MCF 10A (cell line): Measurements from ENCODE around the gene NAA25. TPM values are rescaled to one million over a fixed set of nuclear protein-coding genes. Genes with fewer than 3 reads are reported as not detected.
"Not testable (repeated sequence)": the region's sequence is repeated elsewhere in the genome, so short reads cannot be mapped to it uniquely, and the experiment has no call there.

Experiments
- BruUV-seq: library from RNA; stranded (reverse); fragments of 400-500 nt; replicated peaks from 2 replicates; lab custom pipeline; 2021; lab: Mats Ljungman, UMichigan
- CTCF ChIA-PET: fragments of 300-600 bp; sonication (Branson Sonifier 250); formaldehyde crosslinking; extraction: SDS; loops from one replicate; lab custom pipeline; 2021; ENCODE audit warnings: antibody characterized with exemption, inconsistent platforms; lab: Yijun Ruan, JAX
- POLR2A ChIA-PET: fragments of 300-600, 350-650 bp; sonication (Branson Sonifier 250); formaldehyde crosslinking; extraction: SDS; loops from one replicate; lab custom pipeline; 2020; ENCODE audit warnings: antibody characterized with exemption, inconsistent platforms; lab: Yijun Ruan, JAX
- DNase-seq: peaks from one replicate; pipeline ENCODE4 v3.0.0-alpha.2; 2018; ENCODE audit not compliant: unreplicated experiment
- H3K27ac Mint-ChIP-seq: one replicate; pipeline ENCODE4 v1.8.0; 2022; ENCODE audit warnings: mild to moderate bottlenecking, low read depth, mixed read lengths; ENCODE audit not compliant: unreplicated experiment
- H3K27me3 Mint-ChIP-seq: one replicate; pipeline ENCODE4 v1.8.0; 2022; ENCODE audit warnings: mixed read lengths; ENCODE audit not compliant: insufficient read depth, unreplicated experiment
- H3K36me3 Mint-ChIP-seq: one replicate; pipeline ENCODE4 v1.8.0; 2022; ENCODE audit warnings: mild to moderate bottlenecking, moderate library complexity, mixed read lengths; ENCODE audit not compliant: insufficient read depth, unreplicated experiment
- H3K4me1 Mint-ChIP-seq: one replicate; pipeline ENCODE4 v1.8.0; 2022; ENCODE audit warnings: mixed read lengths; ENCODE audit not compliant: insufficient read depth, unreplicated experiment
- H3K4me3 Mint-ChIP-seq: one replicate; pipeline ENCODE4 v1.8.0; 2022; ENCODE audit warnings: mild to moderate bottlenecking, moderate library complexity, mixed read lengths; ENCODE audit not compliant: unreplicated experiment
- H3K9me3 Mint-ChIP-seq: one replicate; pipeline ENCODE4 v1.8.0; 2022; ENCODE audit warnings: mixed read lengths; ENCODE audit not compliant: unreplicated experiment
- CTCF ChIP-seq: fragments of 200-600 bp; IDR thresholded peaks from one replicate; pipeline ENCODE4 v1.8.0; 2022; ENCODE audit warnings: antibody characterized with exemption, mild to moderate bottlenecking; ENCODE audit not compliant: unreplicated experiment
- intact Hi-C: fragments of 100-400 bp; cut with micrococcal nuclease; formaldehyde crosslinking; loops from 2 replicates; pipeline ENCODE4 v1.14.1; 2022
- total RNA-seq: library from RNA; stranded (reverse); gene quantifications from 2 replicates; pipeline ENCODE4 v1.2.3, GENCODE V29; 2022

Gene NAA25
- total RNA-seq, 1 experiment from 2014 or later, result 39.2 TPM

GRCh38 chr12:112001576-112001975, 107.0 kb downstream of the NAA25 start:
- CTCF ChIA-PET, result no interaction called here
- Mint-ChIP-seq H3K27ac (no peak overlapping the region), H3K4me3 (no peak overlapping the region), H3K36me3 (peaks cover 6% of the 10 kb centered on the region), H3K9me3 (no peaks in the 10 kb centered on the region), H3K27me3 (no peaks in the 10 kb centered on the region), H3K4me1 (peaks cover 12% of the 10 kb centered on the region)
- DNase-seq, result no peak
- BruUV-seq, result no TSS peak
- POLR2A ChIA-PET, result interaction anchor here (0.6 to 2.7 kb wide), 2 partner anchors 12 to 394 kb away, joined by 3 to 20 read pairs; partner anchors contain the start of genes ERP29 and TMEM116
- intact Hi-C loops, result no loop called here
- TF ChIP-seq CTCF, result no peak

GRCh38 chr12:112000820-112001219, 107.8 kb downstream of the NAA25 start:
- Mint-ChIP-seq H3K4me3 (no peak overlapping the region), H3K9me3 (no peaks in the 10 kb centered on the region), H3K4me1 (peaks cover 6% of the 10 kb centered on the region), H3K27me3 (no peaks in the 10 kb centered on the region), H3K27ac (no peak overlapping the region), H3K36me3 (peaks cover 12% of the 10 kb centered on the region)
- no peak for TF ChIP-seq CTCF
- ChIA-PET CTCF (interaction anchor here (0.6 kb wide), 1 partner anchor 1500 kb away, joined by 3 read pairs; no protein-coding TSS in a partner anchor), POLR2A (interaction anchor here (2.7 kb wide), 1 partner anchor 13 kb away, joined by 20 read pairs; the partner anchor contains the start of genes ERP29 and TMEM116)
- no TSS peak for BruUV-seq
- intact Hi-C loops, result no loop called here
- DNase-seq, result no peak

GRCh38 chr12:111999129-111999528, 109.5 kb downstream of the NAA25 start:
- POLR2A ChIA-PET, H3K36me3 Mint-ChIP-seq, DNase-seq, H3K4me3 Mint-ChIP-seq, intact Hi-C loops, H3K9me3 Mint-ChIP-seq, CTCF ChIA-PET, H3K4me1 Mint-ChIP-seq, H3K27ac Mint-ChIP-seq, BruUV-seq, H3K27me3 Mint-ChIP-seq: not testable (repeated sequence)

GRCh38 chr12:111998015-111998414, 110.6 kb downstream of the NAA25 start:
- intact Hi-C loops, result no loop called here
- ChIA-PET POLR2A (interaction anchor here (1.2 kb wide), 1 partner anchor 14 kb away, joined by 4 read pairs; no protein-coding TSS in a partner anchor), CTCF (interaction anchor here (0.6 to 0.9 kb wide), 3 partner anchors 52 to 672 kb away, joined by 3 read pairs; no protein-coding TSS in a partner anchor)
- DNase-seq, result no peak
- no TSS peak for BruUV-seq
- no peak for TF ChIP-seq CTCF
- no peaks in the 10 kb centered on the region for H3K27me3 Mint-ChIP-seq
- H3K4me3 Mint-ChIP-seq, result no peak overlapping the region
- H3K36me3 Mint-ChIP-seq, result peaks cover 6% of the 10 kb centered on the region
- H3K4me1 Mint-ChIP-seq, result no peaks in the 10 kb centered on the region
- H3K27ac Mint-ChIP-seq, result no peak overlapping the region
- H3K9me3 Mint-ChIP-seq, result no peaks in the 10 kb centered on the region
